K562 (cell line): ENCODE measurements around the gene TXNIP. TPM values are rescaled to one million over a fixed set of nuclear protein-coding genes. Genes with fewer than 3 reads are reported as not detected.

Experiments
- CLOCK ChIP-seq: fragments of 250-450 bp; sonication (Bioruptor Pico); IDR thresholded peaks from 2 replicates; pipeline ENCODE4 v1.4.0; 2020; ENCODE audit warnings: mild to moderate bottlenecking, moderate library complexity, borderline replicate concordance
- EHMT2 ChIP-seq: fragments of 450-650 bp; IDR thresholded peaks from 2 replicates; pipeline ENCODE4 v1.6.1; 2018; ENCODE audit warnings: antibody characterized with exemption
- IRF1 ChIP-seq: sonication (generic); formaldehyde crosslinking; IDR thresholded peaks from 2 replicates; pipeline ENCODE4 v1.8.0; 2022; ENCODE audit warnings: missing genetic modification reagents, mild to moderate bottlenecking, borderline replicate concordance
- KLF10 ChIP-seq: fragments of 250-450 bp; sonication (Bioruptor Pico); IDR thresholded peaks from 2 replicates; pipeline ENCODE4 v1.6.1; 2021; ENCODE audit warnings: matching md5 sums
- NR2C1 ChIP-seq, 2 experiments: fragments of 450-650 bp; IDR thresholded peaks; 2 replicates each; pipeline ENCODE4 v1.6.1; 2017; ENCODE audit warnings: mild to moderate bottlenecking in 2 of 2, antibody characterized with exemption in 1 of 2, inconsistent platforms in 1 of 2, missing compliant biosample characterization in 1 of 2, missing genetic modification characterization in 1 of 2
- POLR2G ChIP-seq: fragments of 200-400 bp; formaldehyde crosslinking; IDR thresholded peaks from 2 replicates; pipeline ENCODE4 v1.6.1; 2017; ENCODE audit warnings: low read depth, mild to moderate bottlenecking, antibody characterized with exemption, low read length, moderate library complexity
- RFX7 ChIP-seq: fragments of 250-450 bp; sonication (Bioruptor Pico); IDR thresholded peaks from 2 replicates; pipeline ENCODE4 v1.5.1; 2021; ENCODE audit warnings: mild to moderate bottlenecking
- TGIF2 ChIP-seq: sonication (generic); formaldehyde crosslinking; IDR thresholded peaks from 2 replicates; pipeline ENCODE4 v1.8.1; 2022; ENCODE audit warnings: mild to moderate bottlenecking, missing genetic modification reagents, moderate library complexity
- ZNF589 ChIP-seq: fragments of 200-800 bp; sonication (Bioruptor generic); IDR thresholded peaks from 2 replicates; pipeline ENCODE4 v1.6.1; 2016; ENCODE audit warnings: low read depth, missing genetic modification characterization, missing compliant biosample characterization
- ZNF644 ChIP-seq: fragments of 200-800 bp; sonication (Bioruptor generic); IDR thresholded peaks from 2 replicates; pipeline ENCODE4 v1.6.1; 2016; ENCODE audit warnings: low read depth, missing genetic modification characterization, missing compliant biosample characterization
- polyA plus RNA-seq, 8 experiments: library from polyadenylated mRNA; depleted of rRNA in 4 of 8; stranded (reverse) in 5 of 8; unstranded in 3 of 8; fragments of >200 nt; fragmentation: Nextera tagmentation in 2 of 8; fragmentation: Illumina TruSeq in 1 of 8; extraction: Ambion mirVana in 2 of 8; extraction: Trizol in 1 of 8; gene quantifications; 2 replicates each; pipeline versions ENCODE4 v1.2.1 to v1.2.3, GENCODE V29; 2011 to 2014; ENCODE audit warnings: inconsistent platforms in 1 of 8, missing spikeins in 1 of 8
- total RNA-seq, 7 experiments: library from RNA; depleted of rRNA in 6 of 7; stranded (reverse); fragments of >200 nt in 6 of 7; fragmentation: Illumina TruSeq in 2 of 7; extraction: Trizol in 2 of 7; gene quantifications; 2 replicates each; pipeline versions ENCODE4 v1.2.1 to v1.2.3, GENCODE V29; 2011 to 2021; ENCODE audit warnings: low replicate concordance in 1 of 7
- TF ChIP-seq, protein P1 (sequence below), 2 experiments: fragments of 450-650 bp; formaldehyde crosslinking in 1 of 2; IDR thresholded peaks; 2 replicates each; pipeline versions ENCODE4 v1.4.0 to v1.6.1; 2014 to 2020; ENCODE audit warnings: mild to moderate bottlenecking in 2 of 2, borderline replicate concordance in 1 of 2, low read depth in 1 of 2
- TF ChIP-seq, protein P2 (sequence below): sonication (generic); formaldehyde crosslinking; IDR thresholded peaks from 2 replicates; pipeline ENCODE4 v1.8.0; 2022; ENCODE audit warnings: mild to moderate bottlenecking, missing genetic modification reagents, borderline replicate concordance

TXNIP gene
- total and polyA plus RNA-seq, 9 of the 15 experiments (the other 6 are each of a cell fraction or from before 2014, with no cell fraction given) = 120 to 499 (median 257) TPM

- TF ChIP-seq TGIF2 = no peak
- TF ChIP-seq NR2C1 (IDR thresholded peaks at IDR 0.05) = no peak
- TF ChIP-seq NR2C1 (tag; IDR thresholded peaks at IDR 0.05) = 0 out of 2 replicates have a peak, but pooled peaks have one; percentile 29
- TF ChIP-seq, protein P1, sequence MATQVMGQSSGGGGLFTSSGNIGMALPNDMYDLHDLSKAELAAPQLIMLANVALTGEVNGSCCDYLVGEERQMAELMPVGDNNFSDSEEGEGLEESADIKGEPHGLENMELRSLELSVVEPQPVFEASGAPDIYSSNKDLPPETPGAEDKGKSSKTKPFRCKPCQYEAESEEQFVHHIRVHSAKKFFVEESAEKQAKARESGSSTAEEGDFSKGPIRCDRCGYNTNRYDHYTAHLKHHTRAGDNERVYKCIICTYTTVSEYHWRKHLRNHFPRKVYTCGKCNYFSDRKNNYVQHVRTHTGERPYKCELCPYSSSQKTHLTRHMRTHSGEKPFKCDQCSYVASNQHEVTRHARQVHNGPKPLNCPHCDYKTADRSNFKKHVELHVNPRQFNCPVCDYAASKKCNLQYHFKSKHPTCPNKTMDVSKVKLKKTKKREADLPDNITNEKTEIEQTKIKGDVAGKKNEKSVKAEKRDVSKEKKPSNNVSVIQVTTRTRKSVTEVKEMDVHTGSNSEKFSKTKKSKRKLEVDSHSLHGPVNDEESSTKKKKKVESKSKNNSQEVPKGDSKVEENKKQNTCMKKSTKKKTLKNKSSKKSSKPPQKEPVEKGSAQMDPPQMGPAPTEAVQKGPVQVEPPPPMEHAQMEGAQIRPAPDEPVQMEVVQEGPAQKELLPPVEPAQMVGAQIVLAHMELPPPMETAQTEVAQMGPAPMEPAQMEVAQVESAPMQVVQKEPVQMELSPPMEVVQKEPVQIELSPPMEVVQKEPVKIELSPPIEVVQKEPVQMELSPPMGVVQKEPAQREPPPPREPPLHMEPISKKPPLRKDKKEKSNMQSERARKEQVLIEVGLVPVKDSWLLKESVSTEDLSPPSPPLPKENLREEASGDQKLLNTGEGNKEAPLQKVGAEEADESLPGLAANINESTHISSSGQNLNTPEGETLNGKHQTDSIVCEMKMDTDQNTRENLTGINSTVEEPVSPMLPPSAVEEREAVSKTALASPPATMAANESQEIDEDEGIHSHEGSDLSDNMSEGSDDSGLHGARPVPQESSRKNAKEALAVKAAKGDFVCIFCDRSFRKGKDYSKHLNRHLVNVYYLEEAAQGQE (IDR thresholded peaks at IDR 0.05; ENCODE audit: borderline replicate concordance) = no peak
- TF ChIP-seq, protein P1 (CRISPR knock-in tag; IDR thresholded peaks at IDR 0.05; ENCODE audit: low read depth) = 0 out of 2 replicates have a peak, but pooled peaks have one; percentile 23
- TF ChIP-seq, protein P2, sequence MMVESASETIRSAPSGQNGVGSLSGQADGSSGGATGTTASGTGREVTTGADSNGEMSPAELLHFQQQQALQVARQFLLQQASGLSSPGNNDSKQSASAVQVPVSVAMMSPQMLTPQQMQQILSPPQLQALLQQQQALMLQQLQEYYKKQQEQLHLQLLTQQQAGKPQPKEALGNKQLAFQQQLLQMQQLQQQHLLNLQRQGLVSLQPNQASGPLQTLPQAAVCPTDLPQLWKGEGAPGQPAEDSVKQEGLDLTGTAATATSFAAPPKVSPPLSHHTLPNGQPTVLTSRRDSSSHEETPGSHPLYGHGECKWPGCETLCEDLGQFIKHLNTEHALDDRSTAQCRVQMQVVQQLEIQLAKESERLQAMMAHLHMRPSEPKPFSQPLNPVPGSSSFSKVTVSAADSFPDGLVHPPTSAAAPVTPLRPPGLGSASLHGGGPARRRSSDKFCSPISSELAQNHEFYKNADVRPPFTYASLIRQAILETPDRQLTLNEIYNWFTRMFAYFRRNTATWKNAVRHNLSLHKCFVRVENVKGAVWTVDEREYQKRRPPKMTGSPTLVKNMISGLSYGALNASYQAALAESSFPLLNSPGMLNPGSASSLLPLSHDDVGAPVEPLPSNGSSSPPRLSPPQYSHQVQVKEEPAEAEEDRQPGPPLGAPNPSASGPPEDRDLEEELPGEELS (CRISPR knock-in tag) = 0 out of 2 replicates have a peak, but pooled peaks have one; percentile 18
- TF ChIP-seq EHMT2 = no peak
- 0 out of 2 replicates have a peak, but pooled peaks have one; percentile 5 for TF ChIP-seq POLR2G
- TF ChIP-seq ZNF589 (CRISPR knock-in tag) = 0 out of 2 replicates have a peak, but pooled peaks have one; percentile 44
- no peak for TF ChIP-seq IRF1 (CRISPR knock-in tag)
- no peak for TF ChIP-seq ZNF644 (tag)
- peak; percentile 88 for TF ChIP-seq RFX7 (CRISPR knock-in tag)
- peak; percentile 88 for TF ChIP-seq KLF10 (CRISPR knock-in tag)
- TF ChIP-seq CLOCK = no peak
Observed at GRCh38 chr1:145990249-145990855, 6.0 kb downstream of the TXNIP start (continued).
